Glomerular visceral epithelial cell (primary cell): ENCODE measurements around the gene TMEM87B.
"Not testable (repeated sequence)": the region's sequence is repeated elsewhere in the genome, so short reads cannot be mapped to it uniquely, and the experiment has no call there.

Source experiments
- DNase-seq: peaks from one replicate; pipeline ENCODE4 v3.0.0-alpha.2; 2016; ENCODE audit errors: extremely low spot score

The TMEM87B gene

GRCh38 chr2:112121682-112122254, 66.7 kb downstream of the TMEM87B start:
- DNase-seq, result peak; percentile 49

GRCh38 chr2:112129060-112129459, 74.0 kb downstream of the TMEM87B start:
- no peak for DNase-seq

- DNase-seq, result no peak
Observed at GRCh38 chr2:112133344-112133743, 78.3 kb downstream of the TMEM87B start.

- no peak for DNase-seq
Observed at GRCh38 chr2:112134120-112134519, 79.1 kb downstream of the TMEM87B start.

GRCh38 chr2:112136096-112136495, 81.0 kb downstream of the TMEM87B start:
- DNase-seq, result peak; percentile 38

GRCh38 chr2:112137516-112138158, 82.6 kb downstream of the TMEM87B start:
- no peak for DNase-seq

GRCh38 chr2:112138159-112139032, 83.3 kb downstream of the TMEM87B start, which contains the start of gene FBLN7:
FBLN7 (plus strand) TSS chr2:112138385; CDS start chr2:112138656, 271 bp downstream.
- DNase-seq, result no peak

GRCh38 chr2:112139033-112139614, 84.1 kb downstream of the TMEM87B start:
- DNase-seq, result not testable (repeated sequence)

- not testable (repeated sequence) for DNase-seq
Observed at GRCh38 chr2:112139661-112140204, 84.7 kb downstream of the TMEM87B start.

- no peak for DNase-seq
Observed at GRCh38 chr2:112140205-112140802, 85.2 kb downstream of the TMEM87B start.

GRCh38 chr2:112140899-112141625, 86.0 kb downstream of the TMEM87B start:
- no peak for DNase-seq

GRCh38 chr2:112141626-112142007, 86.5 kb downstream of the TMEM87B start:
- no peak for DNase-seq

- DNase-seq, result no peak
Observed at GRCh38 chr2:112142525-112143078, 87.5 kb downstream of the TMEM87B start.

- no peak for DNase-seq
Observed at GRCh38 chr2:112143150-112143549, 88.1 kb downstream of the TMEM87B start.

- no peak for DNase-seq
Observed at GRCh38 chr2:112144966-112145365, 89.9 kb downstream of the TMEM87B start.

GRCh38 chr2:112147382-112148168, 92.5 kb downstream of the TMEM87B start:
- DNase-seq, result no peak

- no peak for DNase-seq
Observed at GRCh38 chr2:112148477-112148876, 93.4 kb downstream of the TMEM87B start.

GRCh38 chr2:112149194-112149593, 94.1 kb downstream of the TMEM87B start:
- DNase-seq, result no peak

- no peak for DNase-seq
Observed at GRCh38 chr2:112149866-112150435, 94.9 kb downstream of the TMEM87B start.
